C4-2B (cell line): ENCODE data around the gene RNU6-1.

Experiments
- H3K27ac ChIP-seq: fragments of 450-650 bp; 2 replicates; pipeline ENCODE4 v1.5.1; 2017
- CTCF ChIP-seq: fragments of 450-650 bp; conservative IDR thresholded peaks from 2 replicates; pipeline ENCODE4 v1.5.1; 2017; ENCODE audit warnings: mild to moderate bottlenecking
- ZFX ChIP-seq: fragments of 450-650 bp; IDR thresholded peaks from 2 replicates; pipeline ENCODE4 v1.6.1; 2017

RNU6-1 gene

GRCh38 chr15:67807836-67808235 is 32.0 kb downstream of the RNU6-1 start:
- no peak for TF ChIP-seq ZFX
- no peak for TF ChIP-seq CTCF

DNA sequence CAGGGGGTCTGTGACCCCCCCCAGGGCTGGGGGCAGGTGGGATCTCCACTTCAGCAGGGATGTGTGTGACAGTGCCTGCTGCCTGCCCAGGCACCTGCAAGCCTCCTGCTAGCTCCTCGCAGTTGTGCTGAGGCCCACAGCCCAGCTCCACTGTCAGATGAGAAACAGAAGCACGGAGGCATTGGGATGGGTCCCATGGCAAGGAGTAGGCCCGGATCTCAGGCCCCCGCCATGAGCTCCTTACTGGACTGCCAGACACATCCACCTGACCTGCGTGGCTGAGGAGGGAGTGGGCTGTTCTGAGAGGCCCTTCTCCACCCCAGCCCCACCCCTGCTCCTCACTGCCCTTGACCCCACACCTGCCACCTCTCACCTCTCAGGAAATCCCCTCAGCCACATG is 32.7 kb downstream of the RNU6-1 start:
- no peak overlapping the region for H3K27ac ChIP-seq
- TF ChIP-seq ZFX (no peak), CTCF (no peak)

More at GRCh38 chr15:67807836-67808235, 32.0 kb downstream of the RNU6-1 start:
- H3K27ac ChIP-seq, result no peak overlapping the region

GRCh38 chr15:67806536-67806935 is 33.3 kb downstream of the RNU6-1 start:
- no peak overlapping the region for H3K27ac ChIP-seq
- TF ChIP-seq CTCF, result no peak
- no peak for TF ChIP-seq ZFX

- no peak for TF ChIP-seq ZFX
- TF ChIP-seq CTCF, result no peak
These were observed 34.0 kb downstream of the RNU6-1 start for GRCh38 chr15:67805666-67806516.

GRCh38 chr15:67805008-67805665 is 34.7 kb downstream of the RNU6-1 start:
- no peak for TF ChIP-seq CTCF
- no peak overlapping the region for H3K27ac ChIP-seq

More at GRCh38 chr15:67805666-67806516, 34.0 kb downstream of the RNU6-1 start:
- no peak overlapping the region for H3K27ac ChIP-seq

GRCh38 chr15:67803996-67804843 is 35.6 kb downstream of the RNU6-1 start:
- TF ChIP-seq ZFX (no peak), CTCF (no peak)
- H3K27ac ChIP-seq, result no peak overlapping the region
